Left ventricle myocardium superior (tissue), 1 donor: Measurements from ENCODE around the gene KIF26B. TPM values are rescaled to one million over a fixed set of nuclear protein-coding genes. Genes with fewer than 3 reads are reported as not detected.
A peak's percentile ranks its signal among the peaks of the same experiment; 100 is the strongest.

Source experiments
- ATAC-seq: fragments of 200-7000 bp; cut with Tn5 transposase; one replicate; pipeline ENCODE4 v1.9.1; 2020; ENCODE audit warnings: mild to moderate bottlenecking, moderate library complexity
- DNase-seq: peaks from one replicate; pipeline ENCODE4 v3.0.0-alpha.2; 2020
- intact Hi-C: fragments of 100-400 bp; cut with micrococcal nuclease; formaldehyde crosslinking; loops from one replicate; pipeline ENCODE4 v1.11.0; 2022
- long read RNA-seq: library from polyadenylated mRNA; unstranded; transcript quantifications from one replicate; pipeline ENCODE4 v2.0.0, GENCODE V29; 2021
- total RNA-seq: library from RNA; stranded (reverse); fragmentation: NEBNext Ultra II Directional; extraction: Animal tissue kit (Norgen Biotek cat#: 25700); gene quantifications from one replicate; pipeline ENCODE4 v1.2.1, GENCODE V29; 2021
- donor health status: DM: no; HTN: yes; CAD: no; lungs with severe emphysema.

KIF26B gene
- total RNA-seq, result 3.1 TPM
- long read RNA-seq, partial matches to known transcripts, result 4 of 5 reads
- long read RNA-seq, other reads (novel, unspliced or antisense), result 1 of 5 reads

DNA sequence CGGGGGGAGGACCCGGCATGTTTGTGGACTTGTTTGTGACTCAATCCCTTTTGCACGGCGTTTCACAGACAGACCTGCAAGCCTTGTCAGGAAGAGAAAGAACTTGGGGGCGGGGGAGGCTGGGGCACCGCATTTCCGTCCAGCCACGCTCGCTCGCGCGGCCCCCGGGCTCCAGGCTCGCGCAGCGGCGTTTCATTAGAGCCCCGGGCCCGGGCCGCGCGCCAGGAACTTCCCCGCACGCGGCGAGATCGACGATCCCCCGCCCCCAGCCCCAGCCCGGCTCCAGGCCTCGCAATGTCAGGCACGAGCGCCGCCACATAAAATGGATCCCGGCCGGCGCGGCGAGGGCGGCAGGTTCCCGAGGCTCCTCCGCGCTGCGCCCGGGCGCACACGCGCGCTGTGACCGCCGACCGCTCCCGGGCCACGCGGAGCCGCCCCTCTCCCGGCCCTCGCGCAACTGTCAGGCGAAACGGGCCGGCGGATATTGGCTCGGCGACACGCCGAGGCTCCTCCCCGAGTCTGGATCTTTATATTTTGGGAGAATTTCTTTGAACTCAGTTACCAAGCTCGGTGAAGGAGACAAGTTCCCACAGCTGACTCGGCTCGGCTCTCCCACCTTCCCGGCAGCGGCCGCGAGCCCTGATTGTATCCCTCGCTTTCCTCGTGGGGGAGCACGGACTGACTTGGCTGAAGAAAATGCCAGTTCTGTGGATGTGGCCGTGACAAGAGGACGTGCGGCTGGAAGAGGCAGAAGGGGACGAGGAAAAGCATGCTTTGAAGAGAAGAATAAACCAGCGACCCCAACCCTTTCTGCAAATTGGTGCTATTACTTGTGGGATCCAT lies at the start of gene KIF26B:
Gene KIF26B, plus strand, starts transcription at position 557 of the 843 bp plus-strand sequence. CDS start 440 bp downstream, outside the sequence.
- intact Hi-C loops, result loop anchor here (5.0 to 10.0 kb wide), 2 partner anchors 230 to 848 kb away; no protein-coding TSS in a partner anchor
- peak; percentile 41 for ATAC-seq
- DNase-seq, result peak; percentile 49

DNA sequence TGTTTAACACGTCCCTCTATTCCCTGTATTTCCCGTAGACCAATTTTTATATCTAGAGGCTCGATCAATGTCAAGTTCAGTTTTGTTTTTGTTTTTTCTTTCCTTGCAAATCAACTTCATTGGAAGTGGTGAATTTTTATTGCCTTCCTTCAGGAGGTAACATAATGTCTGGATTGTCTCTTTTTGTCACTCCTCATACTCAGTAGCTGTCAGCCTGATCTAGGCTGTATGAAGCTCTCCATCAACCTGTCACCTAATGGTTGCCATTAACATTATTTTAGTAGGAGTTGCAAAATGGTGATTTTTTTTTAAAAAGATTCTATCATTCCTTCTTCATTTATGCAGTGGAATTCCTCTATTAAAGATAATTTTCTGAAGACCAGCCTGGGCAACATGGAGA lies 49.7 kb upstream of the KIF26B start:
- DNase-seq (no peak), ATAC-seq (no peak)
- intact Hi-C loops, result no loop called here

DNA sequence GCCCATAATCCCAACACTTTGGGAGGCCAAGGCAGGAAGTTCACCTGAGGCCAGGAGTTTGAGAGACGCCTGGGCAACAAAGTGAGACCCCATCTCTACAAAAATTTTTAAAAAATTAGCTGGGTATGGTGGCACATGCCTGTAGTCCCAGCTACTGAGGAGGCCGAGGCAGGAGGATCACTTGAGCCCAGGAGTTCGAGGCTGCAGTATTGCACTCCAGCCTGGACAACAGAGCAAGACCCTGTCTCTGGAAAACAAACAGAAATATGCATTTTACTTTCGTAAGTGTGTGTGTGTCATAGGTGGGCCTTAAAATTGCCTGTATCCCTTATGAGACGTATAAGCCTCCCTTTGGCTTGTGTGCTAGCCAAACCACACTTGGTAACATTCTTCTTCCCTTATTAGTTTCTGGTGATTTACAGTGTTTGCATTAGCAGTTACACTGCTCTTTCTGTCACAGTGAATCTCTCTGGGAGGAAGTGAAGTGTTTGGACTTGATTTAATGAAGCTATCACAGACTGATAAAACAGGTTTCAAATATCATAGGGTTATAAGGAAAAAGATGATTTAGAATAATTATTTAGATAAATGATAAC lies 48.9 kb upstream of the KIF26B start:
- ATAC-seq, result no peak
- intact Hi-C loops, result no loop called here
- no peak for DNase-seq

DNA sequence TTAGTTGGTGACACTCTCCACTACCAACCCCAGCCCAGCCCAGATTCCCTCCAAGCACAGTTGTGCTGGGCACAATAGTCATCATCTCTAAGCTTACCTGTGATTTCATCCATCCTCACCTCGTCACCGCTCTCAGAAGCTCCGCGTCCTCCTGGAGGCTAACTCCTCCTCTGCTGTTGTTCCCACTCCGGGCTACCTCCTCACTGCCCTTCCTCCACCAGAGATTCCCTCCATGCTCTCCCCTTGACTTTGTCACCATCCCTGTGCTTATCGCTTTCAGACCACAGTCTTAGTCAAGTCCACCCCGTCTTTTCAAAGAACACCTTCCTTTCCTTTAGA lies 47.0 kb upstream of the KIF26B start:
- no peak for ATAC-seq
- intact Hi-C loops, result no loop called here
- no peak for DNase-seq

- DNase-seq (no peak), ATAC-seq (no peak)
- intact Hi-C loops, result no loop called here
Observed at GRCh38 chr1:245108246-245108645, 46.5 kb upstream of the KIF26B start.

GRCh38 chr1:245108909-245109308 lies 45.9 kb upstream of the KIF26B start:
- ATAC-seq, result no peak
- no peak for DNase-seq
- intact Hi-C loops, result no loop called here

DNA sequence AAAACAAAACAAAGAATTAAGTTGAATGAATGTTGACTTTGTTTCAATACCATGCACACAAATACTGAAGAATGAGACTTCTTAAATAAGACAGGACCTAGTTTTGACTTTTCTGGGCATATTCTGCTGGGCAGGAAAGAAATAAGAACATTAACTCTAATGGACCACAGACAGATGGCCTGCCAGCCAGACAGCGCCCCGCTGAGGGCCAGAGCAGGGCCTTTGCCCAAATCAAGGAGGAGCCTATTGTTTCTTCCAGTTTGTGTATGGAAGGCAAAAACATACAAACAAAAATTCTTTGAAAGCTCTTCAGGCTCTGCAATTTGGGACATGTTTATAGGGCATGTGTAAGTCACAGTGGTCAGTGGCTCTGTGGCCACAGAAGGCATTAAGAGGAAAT lies 44.4 kb upstream of the KIF26B start:
- DNase-seq (no peak), ATAC-seq (no peak)
- intact Hi-C loops, result no loop called here

DNA sequence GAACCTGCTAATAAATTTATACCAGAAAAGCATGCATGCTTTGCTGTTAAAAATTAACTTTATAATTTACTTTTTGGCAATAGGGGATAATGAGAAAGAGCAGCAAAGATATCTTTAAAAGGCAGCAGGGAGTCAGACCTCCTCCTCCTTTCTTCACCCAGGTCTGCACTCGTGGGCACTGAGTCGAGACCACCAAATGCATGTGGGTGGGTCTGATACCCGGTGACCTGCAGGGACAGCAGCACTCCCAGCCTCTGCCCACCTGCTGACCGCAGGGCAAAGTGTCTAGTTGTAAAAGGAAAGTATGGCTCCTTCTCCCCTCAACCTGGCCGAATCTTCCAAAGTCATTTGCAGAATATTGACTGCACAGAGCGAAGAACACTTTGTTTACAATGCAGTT lies 43.7 kb upstream of the KIF26B start:
- DNase-seq (no peak), ATAC-seq (no peak)
- intact Hi-C loops, result no loop called here

DNA sequence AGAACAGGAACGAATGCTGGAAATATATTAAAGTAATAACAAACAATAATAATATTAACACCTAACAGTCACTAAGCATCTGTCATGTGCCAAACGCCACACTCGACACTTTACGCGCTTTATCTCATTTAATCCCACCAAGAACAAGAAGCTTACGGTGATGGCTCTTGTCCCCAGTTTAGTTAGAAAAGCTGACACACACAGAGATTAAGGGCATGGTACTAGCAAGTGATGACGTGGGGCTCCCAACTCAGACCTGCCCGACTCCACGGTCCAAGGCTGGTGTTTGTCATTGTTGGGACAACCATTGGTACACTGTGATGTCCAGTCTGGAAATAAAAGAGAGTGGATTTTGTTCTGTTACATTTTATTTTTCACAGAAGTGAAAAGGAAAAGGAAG lies 41.1 kb upstream of the KIF26B start:
- intact Hi-C loops, result no loop called here
- DNase-seq, result no peak
- no peak for ATAC-seq

GRCh38 chr1:245116131-245116530 lies 38.7 kb upstream of the KIF26B start:
- DNase-seq (no peak), ATAC-seq (no peak)
- intact Hi-C loops, result no loop called here

- DNase-seq, result no peak
- ATAC-seq, result no peak
- intact Hi-C loops, result no loop called here
Observed at GRCh38 chr1:245116751-245117150, 38.0 kb upstream of the KIF26B start.

DNA sequence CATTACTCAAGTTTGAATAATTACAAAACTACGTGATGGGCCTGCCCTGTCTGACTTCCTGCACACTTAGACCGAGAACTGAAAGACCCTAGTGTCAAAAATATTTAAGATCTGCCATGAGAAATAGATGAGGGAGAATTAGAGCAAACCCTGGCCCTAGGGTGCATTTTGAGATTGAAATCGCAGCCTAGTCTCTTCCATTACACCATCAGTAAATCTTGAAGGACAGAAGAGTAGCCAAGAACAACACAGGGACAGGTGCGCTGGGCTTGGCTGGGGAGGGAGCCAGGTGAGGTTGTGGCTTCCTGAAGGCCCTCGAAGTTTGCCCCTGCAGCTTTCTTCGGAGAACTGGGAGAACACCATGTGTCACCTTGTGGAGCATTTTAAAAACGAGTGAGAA lies 36.7 kb upstream of the KIF26B start:
- intact Hi-C loops, result no loop called here
- no peak for DNase-seq
- ATAC-seq, result no peak

GRCh38 chr1:245118806-245119205 lies 36.0 kb upstream of the KIF26B start:
- ATAC-seq (no peak), DNase-seq (no peak)

GRCh38 chr1:245121523-245121922 lies 33.3 kb upstream of the KIF26B start:
- no peak for ATAC-seq
- DNase-seq, result no peak
- intact Hi-C loops, result no loop called here

More at GRCh38 chr1:245118806-245119205, 36.0 kb upstream of the KIF26B start:
- intact Hi-C loops, result no loop called here

DNA sequence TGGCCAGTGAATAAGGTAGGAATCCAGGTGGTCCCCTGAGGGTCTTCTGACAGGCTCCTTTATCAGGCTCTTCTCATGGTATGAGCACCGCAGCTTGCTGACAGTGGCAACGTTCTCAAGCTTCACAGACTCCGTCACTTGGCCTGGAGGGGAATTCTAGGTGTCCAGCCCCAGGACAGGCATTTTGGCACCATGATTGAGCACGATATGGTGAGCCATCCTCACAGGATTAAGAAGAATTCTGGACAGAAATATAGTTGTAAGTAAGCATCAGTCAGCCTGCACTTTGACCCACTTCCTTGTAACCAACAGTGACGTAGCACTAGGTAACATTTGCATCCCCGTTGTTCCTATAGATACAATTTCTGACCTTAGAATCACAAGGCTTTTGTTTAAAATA lies 30.5 kb upstream of the KIF26B start:
- DNase-seq, result no peak
- intact Hi-C loops, result no loop called here
- no peak for ATAC-seq

DNA sequence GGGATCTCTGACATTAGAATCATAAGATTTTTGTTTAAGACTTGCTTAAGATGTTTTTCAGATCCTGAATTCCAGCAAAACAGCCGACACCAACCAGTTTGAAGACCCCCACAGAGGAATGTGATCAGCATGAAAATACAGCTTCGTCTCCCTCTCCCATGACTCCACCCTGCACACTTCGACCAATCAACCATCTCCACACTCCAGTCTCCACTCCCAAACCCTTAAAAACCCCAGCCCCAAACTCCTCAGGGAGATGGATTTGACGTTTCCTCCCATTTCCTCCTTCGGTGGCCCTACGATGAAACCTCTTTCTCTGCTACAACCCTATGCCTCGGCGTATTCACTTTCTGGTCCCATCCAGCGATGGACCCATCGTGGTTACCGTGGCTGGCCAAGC lies 30.1 kb upstream of the KIF26B start:
- ATAC-seq (no peak), DNase-seq (no peak)
- intact Hi-C loops, result no loop called here

GRCh38 chr1:245126530-245126929 lies 28.3 kb upstream of the KIF26B start:
- ATAC-seq (no peak), DNase-seq (no peak)
- intact Hi-C loops, result no loop called here

DNA sequence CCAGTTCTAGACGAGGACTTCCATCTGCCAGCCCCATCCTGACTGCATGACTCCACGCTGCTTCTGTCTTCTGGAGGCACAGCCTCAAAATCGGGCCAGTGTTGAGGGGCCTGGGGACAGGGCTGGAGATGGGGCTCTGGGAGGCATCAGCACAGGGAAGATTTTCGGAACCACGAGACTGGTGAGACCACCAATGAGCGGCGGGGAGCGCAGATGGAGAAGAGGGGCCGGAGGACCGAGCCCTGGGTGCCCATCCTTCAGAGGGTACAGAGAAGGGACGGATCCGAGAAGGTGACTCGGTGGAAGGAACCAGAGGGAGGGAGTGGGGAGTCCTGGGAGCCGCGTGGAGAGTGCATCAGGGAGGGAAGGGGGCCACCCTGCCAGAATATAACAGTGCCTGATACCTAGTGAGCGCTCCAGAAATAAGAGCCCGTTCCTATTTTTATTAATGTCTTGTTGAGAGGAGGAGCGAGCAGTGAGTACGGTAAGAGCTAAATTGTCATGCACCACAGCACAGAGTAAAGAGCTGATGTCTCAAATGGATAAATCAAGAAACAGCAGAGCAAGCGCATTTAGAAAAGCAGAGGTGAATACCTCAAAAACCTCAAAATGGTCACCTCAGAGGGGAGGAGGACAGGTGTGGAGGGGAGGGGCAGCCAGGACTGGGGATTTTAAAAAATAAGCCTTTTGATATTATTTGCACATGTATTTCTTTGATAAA lies 26.2 kb upstream of the KIF26B start:
- intact Hi-C loops, result no loop called here
- ATAC-seq (no peak), DNase-seq (no peak)

DNA sequence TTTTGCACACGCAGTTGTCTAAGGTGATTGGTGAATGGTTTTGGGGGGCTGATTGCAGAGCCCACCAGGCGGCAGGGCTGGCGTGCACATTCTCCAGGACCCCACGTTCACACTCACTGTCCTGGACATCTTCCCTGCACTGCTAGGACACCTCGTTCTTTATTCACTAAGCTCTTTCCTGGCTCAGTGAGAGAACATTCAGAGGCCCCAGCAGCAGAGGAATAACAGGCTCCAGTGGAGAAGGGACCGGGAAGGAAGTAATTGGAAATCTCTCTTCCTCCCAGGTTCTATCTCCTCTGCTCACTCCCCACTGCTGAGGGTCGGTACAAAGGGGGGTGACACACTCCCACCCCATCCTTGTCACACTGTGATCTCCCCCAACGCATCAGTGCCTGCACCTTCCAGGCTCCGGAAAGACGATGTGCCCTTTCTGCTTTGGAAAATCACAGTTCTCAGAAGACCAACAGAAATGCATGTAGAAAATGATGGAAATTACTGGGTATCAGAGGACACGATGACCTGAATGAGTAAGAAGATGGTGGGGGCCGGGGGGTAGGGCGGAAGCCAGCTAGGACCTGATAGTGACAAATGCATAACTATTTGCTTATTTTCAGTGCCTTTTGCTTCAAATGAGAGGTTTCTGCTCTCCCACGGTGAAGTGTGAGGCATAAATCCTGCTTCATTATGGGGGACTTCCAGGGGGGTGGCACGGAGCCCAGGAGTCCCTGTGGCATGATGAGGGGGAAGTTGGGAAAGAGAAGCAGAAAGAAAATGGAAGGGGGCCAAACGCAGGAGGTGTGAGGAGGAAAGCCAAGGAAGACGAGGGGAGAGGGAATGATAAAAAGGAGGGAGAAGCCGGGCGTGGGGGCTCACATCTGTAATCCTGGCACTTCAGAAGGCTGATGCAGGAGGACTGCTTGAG lies 25.2 kb upstream of the KIF26B start:
- no peak for ATAC-seq
- intact Hi-C loops, result no loop called here
- no peak for DNase-seq
